Measurements from ENCODE around the gene MAN2B2.

DNA sequence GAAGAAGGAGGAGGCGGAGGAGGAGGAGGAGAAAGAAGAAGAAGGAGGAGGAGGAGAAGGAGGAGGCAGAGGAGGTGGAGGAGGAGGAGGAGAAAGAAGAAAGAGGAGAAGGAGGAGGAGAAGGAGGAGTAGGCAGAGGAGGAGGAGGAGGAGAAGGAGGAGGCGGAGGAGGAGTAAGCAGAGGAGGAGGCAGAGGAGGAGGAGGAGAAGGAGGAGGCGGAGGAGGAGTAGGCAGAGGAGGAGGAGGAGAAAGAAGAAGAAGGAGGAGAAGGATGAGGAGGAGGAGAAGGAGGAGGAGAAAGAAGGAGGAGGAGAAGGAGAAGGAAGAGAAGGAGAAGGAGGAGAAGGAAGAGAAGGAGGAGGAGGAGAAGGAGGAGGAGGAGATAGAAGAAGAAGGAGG is 85.4 kb downstream of the MAN2B2 start:
- TF ChIP-seq, protein P1, sequence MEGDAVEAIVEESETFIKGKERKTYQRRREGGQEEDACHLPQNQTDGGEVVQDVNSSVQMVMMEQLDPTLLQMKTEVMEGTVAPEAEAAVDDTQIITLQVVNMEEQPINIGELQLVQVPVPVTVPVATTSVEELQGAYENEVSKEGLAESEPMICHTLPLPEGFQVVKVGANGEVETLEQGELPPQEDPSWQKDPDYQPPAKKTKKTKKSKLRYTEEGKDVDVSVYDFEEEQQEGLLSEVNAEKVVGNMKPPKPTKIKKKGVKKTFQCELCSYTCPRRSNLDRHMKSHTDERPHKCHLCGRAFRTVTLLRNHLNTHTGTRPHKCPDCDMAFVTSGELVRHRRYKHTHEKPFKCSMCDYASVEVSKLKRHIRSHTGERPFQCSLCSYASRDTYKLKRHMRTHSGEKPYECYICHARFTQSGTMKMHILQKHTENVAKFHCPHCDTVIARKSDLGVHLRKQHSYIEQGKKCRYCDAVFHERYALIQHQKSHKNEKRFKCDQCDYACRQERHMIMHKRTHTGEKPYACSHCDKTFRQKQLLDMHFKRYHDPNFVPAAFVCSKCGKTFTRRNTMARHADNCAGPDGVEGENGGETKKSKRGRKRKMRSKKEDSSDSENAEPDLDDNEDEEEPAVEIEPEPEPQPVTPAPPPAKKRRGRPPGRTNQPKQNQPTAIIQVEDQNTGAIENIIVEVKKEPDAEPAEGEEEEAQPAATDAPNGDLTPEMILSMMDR (conservative IDR thresholded peaks at IDR 0.05; ENCODE audit: low read depth, low read length) = no peak
- TF ChIP-seq POLR2A (IDR thresholded peaks at IDR 0.05; ENCODE audit: low read depth, low read length) (no peak), RAD21 (IDR thresholded peaks at IDR 0.05; ENCODE audit: low read length) (no peak), RFX5 (IDR thresholded peaks at IDR 0.05; ENCODE audit: low read depth, low read length) (no peak)
- TF ChIP-seq, protein P2, sequence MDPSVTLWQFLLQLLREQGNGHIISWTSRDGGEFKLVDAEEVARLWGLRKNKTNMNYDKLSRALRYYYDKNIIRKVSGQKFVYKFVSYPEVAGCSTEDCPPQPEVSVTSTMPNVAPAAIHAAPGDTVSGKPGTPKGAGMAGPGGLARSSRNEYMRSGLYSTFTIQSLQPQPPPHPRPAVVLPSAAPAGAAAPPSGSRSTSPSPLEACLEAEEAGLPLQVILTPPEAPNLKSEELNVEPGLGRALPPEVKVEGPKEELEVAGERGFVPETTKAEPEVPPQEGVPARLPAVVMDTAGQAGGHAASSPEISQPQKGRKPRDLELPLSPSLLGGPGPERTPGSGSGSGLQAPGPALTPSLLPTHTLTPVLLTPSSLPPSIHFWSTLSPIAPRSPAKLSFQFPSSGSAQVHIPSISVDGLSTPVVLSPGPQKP (IDR thresholded peaks at IDR 0.05; ENCODE audit: borderline replicate concordance, low read depth, low read length) = no peak

Data from IMR-90 (cell line).